Panc1 (cell line): ENCODE measurements around the gene HGFAC. TPM values are rescaled to one million over a fixed set of nuclear protein-coding genes. Genes with fewer than 3 reads are reported as not detected.

Source experiments
- ATAC-seq: fragments of 200-7000 bp; cut with Tn5 transposase; 2 replicates; pipeline ENCODE4 v1.9.1; 2020; ENCODE audit warnings: mild to moderate bottlenecking, moderate library complexity
- BruUV-seq: library from RNA; stranded (reverse); fragments of 400-500 nt; replicated peaks from 2 replicates; lab custom pipeline; 2021; lab: Mats Ljungman, UMichigan
- CTCF ChIA-PET: fragments of 300-600 bp; sonication (Branson Sonifier 250); formaldehyde crosslinking; loops from one replicate; lab custom pipeline; 2022; ENCODE audit warnings: antibody characterized with exemption; lab: Charles Lee
- POLR2A ChIA-PET: fragments of 300-600 bp; sonication (Branson Sonifier 250); formaldehyde crosslinking; loops from one replicate; lab custom pipeline; 2022; ENCODE audit warnings: antibody characterized with exemption; lab: Charles Lee
- DNase-seq: peaks from one replicate; pipeline ENCODE4 v3.0.0-alpha.2; 2010; ENCODE audit warnings: low read depth, low spot score
- H3K27ac ChIP-seq: 2 replicates; pipeline ENCODE4 v1.5.1; 2011; ENCODE audit warnings: mild to moderate bottlenecking, low read length, inconsistent platforms
- H3K27me3 ChIP-seq: fragments of 200-500 bp; sonication (Bioruptor generic); 2 replicates; pipeline ENCODE4 v1.6.0; 2014; ENCODE audit warnings: low read length, inconsistent platforms; ENCODE audit not compliant: control insufficient read depth, insufficient read depth
- H3K36me3 ChIP-seq: fragments of 200-500 bp; sonication (Bioruptor generic); 2 replicates; pipeline ENCODE4 v1.5.1; 2014; ENCODE audit warnings: inconsistent platforms, mild to moderate bottlenecking, low read length, moderate library complexity; ENCODE audit not compliant: control insufficient read depth, insufficient read depth
- H3K4me1 ChIP-seq: 2 replicates; pipeline ENCODE4 v1.5.1; 2011; ENCODE audit warnings: inconsistent platforms, mild to moderate bottlenecking, low read length, moderate library complexity; ENCODE audit not compliant: control insufficient read depth, insufficient read depth
- H3K4me3 ChIP-seq, 2 experiments: 2 replicates each; pipeline ENCODE4 v1.5.1; 2011 to 2012; ENCODE audit warnings: low read depth in 2 of 2, low read length in 2 of 2, mild to moderate bottlenecking in 2 of 2, inconsistent platforms in 1 of 2, moderate library complexity in 1 of 2
- H3K9me3 ChIP-seq: fragments of 200-500 bp; sonication (Bioruptor generic); 2 replicates; pipeline ENCODE4 v1.5.1; 2014; ENCODE audit warnings: low read depth, mild to moderate bottlenecking, inconsistent platforms, low read length, moderate library complexity; ENCODE audit not compliant: control insufficient read depth, insufficient read depth
- POLR2AphosphoS5 ChIP-seq: IDR thresholded peaks from 2 replicates; pipeline ENCODE4 v1.6.1; 2012; ENCODE audit warnings: mild to moderate bottlenecking, low read depth, low read length, moderate library complexity
- SIN3A ChIP-seq: IDR thresholded peaks from 2 replicates; pipeline ENCODE4 v1.6.1; 2012; ENCODE audit warnings: low read depth, mild to moderate bottlenecking, low read length, moderate library complexity, borderline replicate concordance; ENCODE audit not compliant: insufficient read depth
- TCF7L2 ChIP-seq: IDR thresholded peaks from 2 replicates; pipeline ENCODE4 v1.6.1; 2011; ENCODE audit warnings: mild to moderate bottlenecking, low read depth, low read length, inconsistent platforms
- in situ Hi-C: cut with HindIII; loops from 2 replicates; pipeline ENCODE4 v1.10.0; 2016; ENCODE audit warnings: low sequenced_read_pairs, low pct_unique_long_range_greater_than_20kb
- intact Hi-C: fragments of 100-400 bp; cut with micrococcal nuclease; formaldehyde crosslinking; loops from one replicate; pipeline ENCODE4 v1.10.0; 2022; ENCODE audit not compliant: unreplicated experiment
- total RNA-seq: library from RNA; stranded (reverse); gene quantifications from one replicate; pipeline ENCODE4 v1.2.1, GENCODE V29; 2021; ENCODE audit not compliant: unreplicated experiment
- TF ChIP-seq, protein P1 (sequence below), 2 experiments: IDR thresholded peaks; 2 replicates each; pipeline ENCODE4 v1.6.1; 2011 to 2012; ENCODE audit warnings: low read depth in 2 of 2, control low read depth in 1 of 2, low read length in 1 of 2, mild to moderate bottlenecking in 1 of 2, moderate library complexity in 1 of 2; ENCODE audit not compliant: insufficient read depth in 1 of 2
- TF ChIP-seq, protein P2 (sequence below): fragments of 450-650 bp; IDR thresholded peaks from 2 replicates; pipeline ENCODE4 v1.5.1; 2017; ENCODE audit warnings: mild to moderate bottlenecking

Gene HGFAC
- total RNA-seq, 1 experiment from 2014 or later = 0.59 TPM

DNA sequence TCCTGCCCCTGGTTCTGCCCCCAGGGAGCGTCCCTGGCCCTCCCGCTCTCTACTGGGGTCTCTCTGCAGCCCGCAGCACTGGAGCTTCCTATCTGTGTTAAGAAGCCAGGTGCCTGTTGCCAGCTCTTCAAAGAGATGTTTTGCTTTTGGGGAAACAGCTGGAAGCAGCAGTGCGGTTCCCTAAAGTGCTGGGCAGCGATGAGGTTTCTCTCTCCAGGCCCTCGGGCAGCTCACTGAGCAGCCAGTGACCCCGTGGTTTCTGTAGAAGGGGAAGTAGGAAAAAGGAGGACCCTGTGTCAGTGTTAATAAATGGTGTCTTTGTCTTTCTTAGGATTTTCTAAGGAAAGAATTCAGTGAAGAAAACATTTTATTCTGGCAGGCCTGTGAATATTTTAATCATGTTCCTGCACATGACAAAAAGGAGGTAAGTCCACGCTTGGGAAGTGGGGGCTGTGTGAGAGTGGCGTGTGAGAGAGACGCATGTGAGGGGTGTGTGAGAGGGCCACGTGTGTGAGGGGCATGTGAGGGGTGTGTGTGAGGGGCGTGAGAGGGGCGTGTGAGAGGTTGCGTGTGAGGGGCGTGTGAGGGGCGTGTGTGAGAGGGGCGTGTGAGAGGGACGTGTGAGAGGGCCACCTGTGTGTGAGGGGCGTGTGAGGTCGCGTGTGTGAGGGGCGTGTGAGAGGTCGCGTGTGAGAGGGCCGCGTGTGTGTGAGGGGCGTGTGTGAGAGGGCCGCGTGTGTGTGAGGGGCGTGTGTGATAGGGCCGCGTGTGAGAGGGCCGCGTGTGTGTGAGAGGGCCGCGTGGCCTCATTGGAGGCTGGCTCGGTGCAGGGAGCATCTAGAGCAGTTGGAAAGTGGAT lies 27.1 kb upstream of the HGFAC start:
- CTCF ChIA-PET = no interaction called here
- ATAC-seq = no peak
- no peak for DNase-seq

DNA sequence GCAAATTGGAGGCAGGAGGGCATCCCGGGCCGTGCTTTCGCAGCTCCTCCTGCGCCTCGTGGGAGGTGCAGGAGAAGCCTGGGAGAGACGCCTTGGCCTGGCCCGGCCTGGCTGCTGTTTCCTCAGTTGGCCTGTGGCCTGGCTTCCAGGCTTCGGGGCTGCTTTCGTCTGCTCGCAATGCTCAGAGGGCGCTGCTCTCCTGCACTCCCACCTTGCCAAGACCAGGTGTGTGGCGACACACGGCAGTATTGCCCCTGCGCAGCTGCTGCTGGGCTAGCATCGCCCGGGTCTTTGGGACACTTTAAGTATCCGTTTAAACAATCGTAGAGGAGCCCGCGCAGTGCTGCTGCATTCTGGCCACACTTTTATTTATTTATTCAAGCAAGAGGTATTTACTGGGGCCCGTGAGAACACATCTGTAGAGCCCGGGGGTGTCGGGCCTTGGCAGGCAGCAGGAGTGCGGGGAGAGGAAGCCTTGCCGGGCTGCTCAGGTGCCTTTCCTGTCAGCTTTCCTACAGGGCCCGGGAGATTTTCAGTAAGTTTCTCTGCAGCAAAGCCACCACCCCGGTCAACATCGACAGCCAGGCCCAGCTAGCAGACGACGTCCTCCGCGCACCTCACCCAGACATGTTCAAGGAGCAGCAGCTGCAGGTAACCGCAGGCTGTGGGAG lies 26.2 kb upstream of the HGFAC start:
- no TSS peak for BruUV-seq
- DNase-seq (no peak), ATAC-seq (no peak)
- in situ Hi-C loops = no loop called here
- CTCF ChIA-PET = no interaction called here
- Histone ChIP-seq H3K9me3 (no peaks in the 10 kb centered on the region), H3K4me3 (no peak overlapping the region), H3K36me3 (no peaks in the 10 kb centered on the region), H3K27me3 (no peaks in the 10 kb centered on the region), H3K27ac (no peak overlapping the region), H3K4me1 (no peaks in the 10 kb centered on the region)
- TF ChIP-seq, protein P1, sequence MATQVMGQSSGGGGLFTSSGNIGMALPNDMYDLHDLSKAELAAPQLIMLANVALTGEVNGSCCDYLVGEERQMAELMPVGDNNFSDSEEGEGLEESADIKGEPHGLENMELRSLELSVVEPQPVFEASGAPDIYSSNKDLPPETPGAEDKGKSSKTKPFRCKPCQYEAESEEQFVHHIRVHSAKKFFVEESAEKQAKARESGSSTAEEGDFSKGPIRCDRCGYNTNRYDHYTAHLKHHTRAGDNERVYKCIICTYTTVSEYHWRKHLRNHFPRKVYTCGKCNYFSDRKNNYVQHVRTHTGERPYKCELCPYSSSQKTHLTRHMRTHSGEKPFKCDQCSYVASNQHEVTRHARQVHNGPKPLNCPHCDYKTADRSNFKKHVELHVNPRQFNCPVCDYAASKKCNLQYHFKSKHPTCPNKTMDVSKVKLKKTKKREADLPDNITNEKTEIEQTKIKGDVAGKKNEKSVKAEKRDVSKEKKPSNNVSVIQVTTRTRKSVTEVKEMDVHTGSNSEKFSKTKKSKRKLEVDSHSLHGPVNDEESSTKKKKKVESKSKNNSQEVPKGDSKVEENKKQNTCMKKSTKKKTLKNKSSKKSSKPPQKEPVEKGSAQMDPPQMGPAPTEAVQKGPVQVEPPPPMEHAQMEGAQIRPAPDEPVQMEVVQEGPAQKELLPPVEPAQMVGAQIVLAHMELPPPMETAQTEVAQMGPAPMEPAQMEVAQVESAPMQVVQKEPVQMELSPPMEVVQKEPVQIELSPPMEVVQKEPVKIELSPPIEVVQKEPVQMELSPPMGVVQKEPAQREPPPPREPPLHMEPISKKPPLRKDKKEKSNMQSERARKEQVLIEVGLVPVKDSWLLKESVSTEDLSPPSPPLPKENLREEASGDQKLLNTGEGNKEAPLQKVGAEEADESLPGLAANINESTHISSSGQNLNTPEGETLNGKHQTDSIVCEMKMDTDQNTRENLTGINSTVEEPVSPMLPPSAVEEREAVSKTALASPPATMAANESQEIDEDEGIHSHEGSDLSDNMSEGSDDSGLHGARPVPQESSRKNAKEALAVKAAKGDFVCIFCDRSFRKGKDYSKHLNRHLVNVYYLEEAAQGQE (IDR thresholded peaks at IDR 0.05; ENCODE audit: insufficient read depth in 1 of 2, low read depth in 2 of 2, low read length in 1 of 2) = no peak
- no peak for TF ChIP-seq TCF7L2
- TF ChIP-seq, protein P2, sequence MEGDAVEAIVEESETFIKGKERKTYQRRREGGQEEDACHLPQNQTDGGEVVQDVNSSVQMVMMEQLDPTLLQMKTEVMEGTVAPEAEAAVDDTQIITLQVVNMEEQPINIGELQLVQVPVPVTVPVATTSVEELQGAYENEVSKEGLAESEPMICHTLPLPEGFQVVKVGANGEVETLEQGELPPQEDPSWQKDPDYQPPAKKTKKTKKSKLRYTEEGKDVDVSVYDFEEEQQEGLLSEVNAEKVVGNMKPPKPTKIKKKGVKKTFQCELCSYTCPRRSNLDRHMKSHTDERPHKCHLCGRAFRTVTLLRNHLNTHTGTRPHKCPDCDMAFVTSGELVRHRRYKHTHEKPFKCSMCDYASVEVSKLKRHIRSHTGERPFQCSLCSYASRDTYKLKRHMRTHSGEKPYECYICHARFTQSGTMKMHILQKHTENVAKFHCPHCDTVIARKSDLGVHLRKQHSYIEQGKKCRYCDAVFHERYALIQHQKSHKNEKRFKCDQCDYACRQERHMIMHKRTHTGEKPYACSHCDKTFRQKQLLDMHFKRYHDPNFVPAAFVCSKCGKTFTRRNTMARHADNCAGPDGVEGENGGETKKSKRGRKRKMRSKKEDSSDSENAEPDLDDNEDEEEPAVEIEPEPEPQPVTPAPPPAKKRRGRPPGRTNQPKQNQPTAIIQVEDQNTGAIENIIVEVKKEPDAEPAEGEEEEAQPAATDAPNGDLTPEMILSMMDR = no peak
- no peak for TF ChIP-seq POLR2AphosphoS5
- no peak for TF ChIP-seq SIN3A
- intact Hi-C loops = no loop called here
- POLR2A ChIA-PET = no interaction called here

More for the DNA sequence above, 27.1 kb upstream of the HGFAC start:
- H3K9me3 ChIP-seq = no peaks in the 10 kb centered on the region
- intact Hi-C loops = no loop called here
- no peaks in the 10 kb centered on the region for H3K27me3 ChIP-seq
- POLR2A ChIA-PET = no interaction called here
- H3K4me3 ChIP-seq = no peak overlapping the region
- H3K4me1 ChIP-seq = no peaks in the 10 kb centered on the region
- H3K27ac ChIP-seq = no peak overlapping the region
- H3K36me3 ChIP-seq = no peaks in the 10 kb centered on the region
- TF ChIP-seq SIN3A (no peak), POLR2AphosphoS5 (no peak), TCF7L2 (no peak)
- TF ChIP-seq, protein P2 = no peak
- TF ChIP-seq, protein P1 (IDR thresholded peaks at IDR 0.05; ENCODE audit: insufficient read depth in 1 of 2, low read depth in 2 of 2, low read length in 1 of 2) = no peak
- BruUV-seq = no TSS peak
- in situ Hi-C loops = no loop called here
